ENCODE results near the gene FUT7.

DNA sequence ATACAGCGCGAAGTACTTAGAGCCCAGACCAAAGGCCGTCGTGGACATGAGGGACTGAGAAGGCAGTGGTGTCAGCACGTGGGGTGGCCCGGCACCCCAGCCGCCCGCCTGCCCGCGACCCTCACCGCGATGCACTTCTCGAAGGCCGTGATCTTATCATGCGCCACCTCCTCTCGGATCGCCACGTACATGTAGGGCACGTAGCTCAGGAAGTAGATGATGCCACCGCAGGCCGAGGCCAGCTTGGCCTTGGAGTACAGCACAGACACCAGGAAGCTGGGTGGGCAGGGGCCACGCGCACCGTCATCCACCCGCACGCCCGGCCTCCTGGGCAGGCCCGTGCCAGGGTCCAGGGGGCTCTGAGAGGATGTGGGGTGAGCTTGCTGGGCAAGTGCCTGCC, 14.8 kb downstream of the FUT7 start:
- TF ChIP-seq, protein P1, sequence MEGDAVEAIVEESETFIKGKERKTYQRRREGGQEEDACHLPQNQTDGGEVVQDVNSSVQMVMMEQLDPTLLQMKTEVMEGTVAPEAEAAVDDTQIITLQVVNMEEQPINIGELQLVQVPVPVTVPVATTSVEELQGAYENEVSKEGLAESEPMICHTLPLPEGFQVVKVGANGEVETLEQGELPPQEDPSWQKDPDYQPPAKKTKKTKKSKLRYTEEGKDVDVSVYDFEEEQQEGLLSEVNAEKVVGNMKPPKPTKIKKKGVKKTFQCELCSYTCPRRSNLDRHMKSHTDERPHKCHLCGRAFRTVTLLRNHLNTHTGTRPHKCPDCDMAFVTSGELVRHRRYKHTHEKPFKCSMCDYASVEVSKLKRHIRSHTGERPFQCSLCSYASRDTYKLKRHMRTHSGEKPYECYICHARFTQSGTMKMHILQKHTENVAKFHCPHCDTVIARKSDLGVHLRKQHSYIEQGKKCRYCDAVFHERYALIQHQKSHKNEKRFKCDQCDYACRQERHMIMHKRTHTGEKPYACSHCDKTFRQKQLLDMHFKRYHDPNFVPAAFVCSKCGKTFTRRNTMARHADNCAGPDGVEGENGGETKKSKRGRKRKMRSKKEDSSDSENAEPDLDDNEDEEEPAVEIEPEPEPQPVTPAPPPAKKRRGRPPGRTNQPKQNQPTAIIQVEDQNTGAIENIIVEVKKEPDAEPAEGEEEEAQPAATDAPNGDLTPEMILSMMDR (IDR thresholded peaks at IDR 0.05): no peak
- TF ChIP-seq POLR2A (IDR thresholded peaks at IDR 0.05): no peak

Measured in thyroid gland (tissue), 4 donors.